MCF 10A (cell line): ENCODE data around the gene ARHGAP10. TPM values are rescaled to one million over a fixed set of nuclear protein-coding genes. Genes with fewer than 3 reads are reported as not detected.
A peak's percentile ranks its signal among the peaks of the same experiment; 100 is the strongest.

Experiments used
- BruUV-seq: library from RNA; stranded (reverse); fragments of 400-500 nt; replicated peaks from 2 replicates; lab custom pipeline; 2021; lab: Mats Ljungman, UMichigan
- CTCF ChIA-PET: fragments of 300-600 bp; sonication (Branson Sonifier 250); formaldehyde crosslinking; extraction: SDS; loops from one replicate; lab custom pipeline; 2021; ENCODE audit warnings: antibody characterized with exemption, inconsistent platforms; lab: Yijun Ruan, JAX
- POLR2A ChIA-PET: fragments of 300-600, 350-650 bp; sonication (Branson Sonifier 250); formaldehyde crosslinking; extraction: SDS; loops from one replicate; lab custom pipeline; 2020; ENCODE audit warnings: antibody characterized with exemption, inconsistent platforms; lab: Yijun Ruan, JAX
- DNase-seq: peaks from one replicate; pipeline ENCODE4 v3.0.0-alpha.2; 2018; ENCODE audit not compliant: unreplicated experiment
- H3K27ac Mint-ChIP-seq: one replicate; pipeline ENCODE4 v1.8.0; 2022; ENCODE audit warnings: mild to moderate bottlenecking, low read depth, mixed read lengths; ENCODE audit not compliant: unreplicated experiment
- H3K27me3 Mint-ChIP-seq: one replicate; pipeline ENCODE4 v1.8.0; 2022; ENCODE audit warnings: mixed read lengths; ENCODE audit not compliant: insufficient read depth, unreplicated experiment
- H3K36me3 Mint-ChIP-seq: one replicate; pipeline ENCODE4 v1.8.0; 2022; ENCODE audit warnings: mild to moderate bottlenecking, moderate library complexity, mixed read lengths; ENCODE audit not compliant: insufficient read depth, unreplicated experiment
- H3K4me1 Mint-ChIP-seq: one replicate; pipeline ENCODE4 v1.8.0; 2022; ENCODE audit warnings: mixed read lengths; ENCODE audit not compliant: insufficient read depth, unreplicated experiment
- H3K4me3 Mint-ChIP-seq: one replicate; pipeline ENCODE4 v1.8.0; 2022; ENCODE audit warnings: mild to moderate bottlenecking, moderate library complexity, mixed read lengths; ENCODE audit not compliant: unreplicated experiment
- H3K9me3 Mint-ChIP-seq: one replicate; pipeline ENCODE4 v1.8.0; 2022; ENCODE audit warnings: mixed read lengths; ENCODE audit not compliant: unreplicated experiment
- CTCF ChIP-seq: fragments of 200-600 bp; IDR thresholded peaks from one replicate; pipeline ENCODE4 v1.8.0; 2022; ENCODE audit warnings: antibody characterized with exemption, mild to moderate bottlenecking; ENCODE audit not compliant: unreplicated experiment
- intact Hi-C: fragments of 100-400 bp; cut with micrococcal nuclease; formaldehyde crosslinking; loops from 2 replicates; pipeline ENCODE4 v1.14.1; 2022
- total RNA-seq: library from RNA; stranded (reverse); gene quantifications from 2 replicates; pipeline ENCODE4 v1.2.3, GENCODE V29; 2022

The ARHGAP10 gene
- total RNA-seq, 1 experiment from 2014 or later: 22.4 TPM

- H3K4me1 Mint-ChIP-seq: peaks cover 61% of the 10 kb centered on the region
- BruUV-seq: no TSS peak
- H3K36me3 Mint-ChIP-seq: peaks cover 48% of the 10 kb centered on the region
- H3K4me3 Mint-ChIP-seq: peak overlapping the region; percentile 49
- intact Hi-C loops: no loop called here
- peak; percentile 67 for DNase-seq
- TF ChIP-seq CTCF: no peak
- POLR2A ChIA-PET: interaction anchor here (0.5 to 6.3 kb wide), 5 partner anchors 16 to 114 kb away, joined by 3 to 71 read pairs (median 3); partner anchors contain the start of gene ARHGAP10
- H3K27ac Mint-ChIP-seq: peak overlapping the region; percentile 92
- H3K27me3 Mint-ChIP-seq: no peaks in the 10 kb centered on the region
- CTCF ChIA-PET: interaction anchor here (0.6 to 1.4 kb wide), 5 partner anchors 38 to 1534 kb away, joined by 3 to 10 read pairs (median 4); partner anchors contain the start of gene ARHGAP10
- H3K9me3 Mint-ChIP-seq: no peaks in the 10 kb centered on the region
These were observed 96.5 kb downstream of the ARHGAP10 start for GRCh38 chr4:147828331-147828905.

DNA sequence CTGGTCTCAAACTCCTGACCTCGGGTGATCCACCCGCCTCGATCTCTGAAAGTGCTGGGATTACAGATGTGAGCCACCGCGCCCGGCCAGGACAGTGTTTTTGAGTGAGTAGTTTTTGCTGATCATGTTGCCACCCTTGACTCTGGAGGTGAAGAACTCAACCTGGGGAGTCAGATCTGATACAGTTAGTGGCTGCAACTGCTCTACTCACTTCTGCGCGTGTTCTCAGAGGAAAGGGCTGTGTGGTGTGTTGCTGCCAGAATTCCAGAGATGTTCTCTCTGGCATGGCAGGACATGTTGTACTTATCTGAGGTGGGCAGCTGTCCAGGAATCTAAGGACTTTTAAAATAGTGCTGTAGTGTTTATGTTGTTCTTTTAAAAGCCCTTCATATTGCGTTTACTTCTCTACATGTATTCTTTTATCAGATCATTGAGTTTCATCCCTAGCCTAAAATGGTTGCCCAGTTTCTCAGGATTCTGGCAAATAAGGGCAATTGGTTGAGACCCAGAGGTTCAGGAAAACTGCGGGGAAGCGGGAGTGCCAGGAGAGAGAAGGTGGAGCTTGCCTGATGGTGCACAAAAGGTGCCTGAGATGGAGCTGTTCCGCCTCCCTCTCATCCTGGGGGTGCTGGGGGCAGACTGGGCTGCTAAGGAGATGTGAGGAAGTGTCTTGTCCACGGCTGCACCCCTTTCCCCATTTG lies 97.7 kb downstream of the ARHGAP10 start:
- no TSS peak for BruUV-seq
- peak; percentile 80 for DNase-seq
- ChIA-PET CTCF (interaction anchor here (1.4 to 1.9 kb wide), 4 partner anchors 37 to 121 kb away, joined by 3 to 15 read pairs (median 9); partner anchors contain the start of gene ARHGAP10), POLR2A (interaction anchor here (0.6 to 6.3 kb wide), 11 partner anchors 8 to 172 kb away, joined by 3 to 71 read pairs (median 4); partner anchors contain the start of gene ARHGAP10)
- Mint-ChIP-seq H3K4me3 (peak overlapping the region; percentile 61), H3K36me3 (peaks cover 41% of the 10 kb centered on the region), H3K27me3 (no peaks in the 10 kb centered on the region), H3K27ac (peak overlapping the region; percentile 92), H3K9me3 (no peaks in the 10 kb centered on the region), H3K4me1 (peaks cover 57% of the 10 kb centered on the region)
- intact Hi-C loops: loop anchor here (2.0 kb wide), 1 partner anchor 97 kb away; the partner anchor contains the start of gene ARHGAP10
- no peak for TF ChIP-seq CTCF

- Mint-ChIP-seq H3K4me3 (peak overlapping the region; percentile 61), H3K4me1 (peaks cover 51% of the 10 kb centered on the region), H3K36me3 (peaks cover 38% of the 10 kb centered on the region), H3K27ac (peak overlapping the region; percentile 92), H3K27me3 (no peaks in the 10 kb centered on the region), H3K9me3 (no peaks in the 10 kb centered on the region)
- ChIA-PET CTCF (interaction anchor here (0.6 to 1.9 kb wide), 5 partner anchors 37 to 234 kb away, joined by 3 to 15 read pairs (median 6); partner anchors contain the start of gene ARHGAP10), POLR2A (interaction anchor here (0.6 to 6.3 kb wide), 12 partner anchors 8 to 172 kb away, joined by 3 to 71 read pairs (median 4); partner anchors contain the start of gene ARHGAP10)
- BruUV-seq: no TSS peak
- TF ChIP-seq CTCF: no peak
- no peak for DNase-seq
- intact Hi-C loops: loop anchor here (2.0 kb wide), 1 partner anchor 97 kb away; the partner anchor contains the start of gene ARHGAP10
These were observed 98.2 kb downstream of the ARHGAP10 start for GRCh38 chr4:147830102-147830463.
